DMS114 treated with DMSO at 0.1 percent for 48 hours (cell line): ENCODE data around the gene INCA1.

Source experiments
- DNase-seq: peaks from one replicate; lab custom pipeline; 2025; ENCODE audit not compliant: unreplicated experiment; lab: John Stamatoyannopoulos, UW

The INCA1 gene

DNA sequence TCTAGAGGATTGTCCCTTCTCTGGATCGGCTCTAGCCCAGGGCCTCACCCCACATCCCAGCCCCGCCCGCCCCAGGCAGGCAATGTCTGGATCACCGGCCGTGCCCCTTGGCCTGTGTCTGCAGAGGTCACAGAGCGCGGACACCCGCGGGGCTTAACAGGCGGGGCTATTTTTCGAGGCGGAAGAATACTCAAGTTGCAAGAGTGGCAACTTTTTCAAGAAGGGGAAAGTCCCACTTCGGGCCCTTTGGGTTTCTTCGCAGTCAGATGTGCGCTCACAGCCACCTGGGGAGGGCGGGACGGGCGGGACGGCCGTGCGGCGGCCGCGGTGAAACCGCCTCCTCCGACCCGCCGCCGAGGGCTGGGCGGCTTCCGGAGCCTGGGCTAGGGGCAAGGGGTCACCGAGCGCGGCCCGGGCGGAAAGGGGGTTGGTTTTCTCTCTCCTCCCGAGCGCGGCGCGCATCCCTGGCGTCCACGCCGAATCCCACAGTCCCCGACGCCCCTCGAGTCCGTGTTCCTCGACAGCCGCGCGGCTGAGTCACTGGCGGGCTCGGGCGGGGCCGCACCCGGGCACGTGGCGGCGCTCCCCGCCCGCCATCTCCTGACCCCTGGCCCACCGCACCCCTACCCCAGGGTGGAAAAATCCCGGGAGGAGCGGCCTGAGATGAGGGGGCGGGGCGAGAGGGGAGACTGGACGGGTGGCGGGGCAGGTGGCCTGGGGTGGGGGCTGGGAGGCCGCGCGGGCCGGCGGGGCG is 47.8 kb downstream of the INCA1 start:
- no peak for DNase-seq

DNA sequence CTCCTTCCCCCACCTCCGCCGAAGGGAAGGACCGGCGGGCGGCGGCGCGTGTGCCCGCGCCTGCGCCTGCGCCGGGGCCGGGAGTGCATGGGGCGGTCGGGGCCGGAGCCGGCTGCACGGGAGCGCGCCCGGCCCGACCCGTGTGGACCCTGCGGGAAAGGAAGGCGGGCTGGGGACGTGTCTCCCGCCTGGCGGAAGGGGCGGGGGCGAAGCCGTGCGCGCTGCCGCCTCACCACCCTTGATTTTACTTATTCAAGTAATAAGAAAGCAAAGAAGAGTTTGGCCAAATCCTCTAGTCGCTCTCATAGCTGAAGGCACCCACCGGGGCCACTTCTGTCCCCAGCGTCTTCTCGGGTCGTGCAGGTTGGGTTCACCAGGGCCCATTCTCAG is 48.4 kb downstream of the INCA1 start:
- DNase-seq: peak; percentile 56

DNA sequence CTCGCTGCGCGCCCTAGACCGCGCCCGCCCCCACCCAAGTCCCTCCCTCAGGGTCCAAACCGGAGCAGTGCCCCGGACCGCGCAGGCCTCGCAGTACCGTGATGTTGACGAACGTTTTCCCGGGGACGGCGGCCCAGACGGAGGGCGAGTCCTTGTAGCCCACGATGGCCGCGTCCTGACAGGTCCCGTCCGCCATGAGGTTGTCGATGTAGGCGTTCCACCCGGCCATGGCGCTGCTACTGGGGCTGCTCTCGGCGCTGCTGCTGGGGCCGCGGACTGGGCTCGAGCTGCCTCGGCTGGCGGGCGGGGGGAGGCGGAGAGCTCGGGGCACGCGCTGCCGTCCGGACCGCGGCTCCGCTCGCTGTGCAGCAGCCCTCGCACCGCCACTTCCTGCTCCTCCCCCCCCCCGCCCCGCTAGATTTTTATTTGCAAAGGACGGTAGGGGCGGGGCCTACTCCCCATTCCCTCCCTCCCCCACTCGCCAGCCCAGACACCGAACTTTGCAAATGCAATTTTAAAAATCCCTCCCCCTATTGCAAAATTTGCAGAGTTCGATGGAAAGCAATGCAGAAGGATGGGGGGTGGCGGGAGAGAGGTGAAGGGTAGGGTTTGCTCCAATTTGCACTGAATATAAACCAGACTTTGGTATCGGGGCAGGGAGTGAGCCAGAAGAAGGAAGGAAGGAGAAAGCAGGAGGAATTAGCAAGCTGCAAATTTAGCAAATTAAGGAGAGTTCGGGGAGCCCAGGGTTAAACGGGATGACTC is 49.0 kb downstream of the INCA1 start, which contains the start of gene PFN1:
Gene PFN1 (minus strand): TSS at position 365 of the 765 bp plus-strand sequence. CDS start 136 bp downstream, at position 229.
- DNase-seq: peak; percentile 74

DNA sequence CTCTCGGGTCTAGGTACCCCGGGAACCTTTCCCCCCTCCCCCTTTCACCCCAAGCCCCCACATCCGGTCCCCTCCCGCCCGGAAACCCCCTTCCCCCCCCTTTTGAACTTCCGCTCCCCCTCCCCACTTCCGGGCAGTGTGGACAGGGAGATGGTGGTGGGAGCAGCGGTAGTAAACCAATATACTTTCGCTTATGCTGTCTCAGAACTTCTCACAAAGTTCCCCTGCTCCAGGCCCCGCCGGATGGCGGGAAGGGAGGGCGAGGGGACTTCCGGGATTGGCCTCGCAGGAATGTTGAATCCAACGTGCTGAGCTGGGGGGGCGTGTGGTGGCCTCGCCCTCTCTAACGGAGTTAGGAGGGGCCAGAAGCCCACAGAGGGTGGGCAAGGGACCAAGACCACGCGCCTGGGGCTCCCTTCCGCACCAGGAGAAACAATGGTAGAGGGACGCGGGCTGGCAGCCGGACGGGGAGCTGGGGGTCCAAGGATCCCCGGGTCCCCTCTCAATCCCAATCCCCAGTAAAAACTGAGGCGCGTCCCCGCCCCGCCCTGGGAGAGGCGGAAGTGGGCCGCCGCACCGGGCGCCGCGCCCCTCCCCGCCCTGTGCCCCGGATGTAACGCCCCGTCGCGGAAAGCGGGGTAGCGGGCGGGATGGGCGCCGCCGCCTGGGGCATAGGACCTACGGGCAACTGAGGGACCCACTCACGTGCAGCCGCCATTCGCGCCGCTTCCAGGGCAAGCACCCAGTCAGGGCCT is 49.7 kb downstream of the INCA1 start:
- peak; percentile 33 for DNase-seq

- DNase-seq: no peak
These were observed 50.3 kb downstream of the INCA1 start for GRCh38 chr17:4947010-4947410.

DNA sequence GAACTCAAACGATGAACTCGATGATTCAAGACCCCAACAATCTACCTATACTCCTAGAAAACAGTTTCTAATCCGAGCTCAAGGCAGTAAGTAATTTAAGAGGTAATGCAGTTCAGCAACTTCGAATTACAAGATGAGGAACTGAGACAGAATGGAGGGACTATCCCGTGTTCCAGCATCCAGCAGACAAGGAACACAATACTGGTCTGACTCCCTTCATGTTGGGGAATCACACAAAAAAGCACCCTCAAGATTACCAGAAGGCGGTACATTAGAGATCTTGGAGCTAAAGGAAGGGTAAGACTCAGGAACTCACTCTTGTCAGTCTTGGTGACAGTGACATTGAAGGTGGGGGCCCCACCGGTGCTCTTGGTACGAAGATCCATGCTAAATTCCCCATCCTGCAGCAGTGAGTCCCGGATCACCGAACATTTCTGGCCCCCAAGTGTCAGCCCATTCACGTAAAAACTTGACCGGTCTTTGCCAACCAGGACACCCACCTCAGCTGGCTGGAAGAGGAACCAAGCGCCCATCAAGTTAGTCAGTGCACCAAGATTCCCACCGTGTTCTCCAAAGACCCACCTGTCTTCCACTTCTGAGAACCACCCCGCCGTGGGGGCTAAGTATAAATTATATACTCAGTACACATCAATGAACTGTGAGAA is 50.9 kb downstream of the INCA1 start:
- DNase-seq: no peak

DNA sequence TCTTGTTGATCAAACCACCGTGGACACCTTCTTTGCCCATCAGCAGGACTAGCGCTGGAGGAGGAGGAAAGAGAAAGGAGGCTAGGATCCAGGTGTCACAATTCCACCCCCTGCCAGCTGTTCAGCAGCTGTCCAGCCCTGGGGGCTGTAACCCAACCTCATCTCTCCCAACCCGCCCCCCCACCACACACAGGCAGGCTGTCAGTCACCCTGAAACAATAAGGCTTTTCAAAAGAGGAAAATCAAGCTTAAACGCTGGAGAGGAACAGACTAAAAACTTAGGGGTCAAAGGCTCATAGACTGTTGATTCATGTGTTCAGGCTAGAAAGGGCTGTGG is 51.4 kb downstream of the INCA1 start:
- DNase-seq: no peak

GRCh38 chr17:4945176-4945943 is 52.0 kb downstream of the INCA1 start:
- no peak for DNase-seq

DNA sequence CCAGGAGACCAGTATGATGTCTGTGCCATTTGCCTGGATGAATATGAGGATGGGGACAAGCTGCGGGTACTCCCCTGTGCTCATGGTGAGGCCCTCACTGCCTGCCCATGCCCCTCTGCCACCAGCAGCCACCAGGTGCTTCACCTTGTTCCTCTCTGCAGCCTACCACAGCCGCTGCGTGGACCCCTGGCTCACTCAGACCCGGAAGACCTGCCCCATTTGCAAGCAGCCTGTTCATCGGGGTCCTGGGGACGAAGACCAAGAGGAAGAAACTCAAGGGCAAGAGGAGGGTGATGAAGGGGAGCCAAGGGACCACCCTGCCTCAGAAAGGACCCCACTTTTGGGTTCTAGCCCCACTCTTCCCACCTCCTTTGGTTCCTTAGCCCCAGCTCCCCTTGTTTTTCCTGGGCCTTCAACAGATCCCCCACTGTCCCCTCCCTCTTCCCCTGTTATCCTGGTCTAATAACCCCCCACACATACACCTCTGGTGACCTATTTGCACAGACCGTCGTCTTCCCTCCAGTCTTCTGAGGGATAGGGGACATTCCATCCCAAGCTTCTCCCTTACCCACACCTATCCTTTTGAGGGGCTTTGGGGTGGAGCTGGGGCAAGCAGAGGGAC is 52.7 kb downstream of the INCA1 start:
- DNase-seq: no peak

GRCh38 chr17:4944163-4944553 is 53.2 kb downstream of the INCA1 start:
- no peak for DNase-seq

GRCh38 chr17:4942760-4943508 is 54.4 kb downstream of the INCA1 start:
- DNase-seq: no peak

GRCh38 chr17:4941319-4941610 is 56.1 kb downstream of the INCA1 start:
- DNase-seq: no peak

GRCh38 chr17:4940555-4941318 is 56.6 kb downstream of the INCA1 start:
- no peak for DNase-seq

DNA sequence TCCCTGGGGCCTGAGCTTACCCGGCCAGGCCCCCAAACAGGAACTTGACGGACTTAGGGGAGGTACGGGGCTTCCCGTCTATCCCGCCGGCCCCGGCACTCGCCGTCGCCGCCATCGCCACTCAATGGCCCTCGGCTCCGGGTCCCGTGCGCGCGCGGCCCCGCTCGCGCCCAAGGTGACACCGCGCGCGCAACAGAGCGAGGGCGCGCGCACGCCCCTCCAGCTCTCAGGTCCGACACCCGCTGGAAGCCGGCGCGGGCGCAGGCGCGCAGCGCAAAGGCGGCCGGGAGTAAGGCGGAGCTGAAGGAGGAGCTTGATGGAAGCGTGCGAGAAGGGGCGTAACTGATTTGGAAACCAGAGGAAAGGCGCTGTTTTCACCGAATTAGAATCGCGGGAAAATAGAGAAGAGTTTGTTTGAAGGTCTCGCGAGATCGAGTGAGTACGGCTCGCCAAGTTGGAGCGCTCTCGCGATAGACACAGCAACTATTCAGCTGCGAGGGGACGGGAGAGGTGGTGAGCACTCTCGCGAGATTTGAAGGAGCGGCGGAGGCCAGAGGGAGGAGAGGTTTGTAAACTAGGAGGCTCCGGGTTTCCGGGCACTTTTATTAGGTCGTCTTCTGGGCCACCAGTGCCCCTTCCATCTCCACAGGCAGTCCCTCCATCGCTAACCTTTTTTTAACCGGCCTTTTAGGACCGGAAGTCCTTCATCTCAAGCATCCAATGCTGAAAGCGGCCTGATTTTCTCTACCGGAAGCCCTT is 57.3 kb downstream of the INCA1 start, which contains the start of the genes RNF167 and SLC25A11:
Gene RNF167 (plus strand): TSS at position 473 of the 759 bp plus-strand sequence. CDS start 642 bp downstream, outside the sequence.
Gene SLC25A11 (minus strand): TSS at position 251 of the 759 bp plus-strand sequence. CDS start 136 bp downstream, at position 115.
- peak; percentile 99 for DNase-seq

GRCh38 chr17:4939546-4939795 is 57.9 kb downstream of the INCA1 start:
- no peak for DNase-seq

DNA sequence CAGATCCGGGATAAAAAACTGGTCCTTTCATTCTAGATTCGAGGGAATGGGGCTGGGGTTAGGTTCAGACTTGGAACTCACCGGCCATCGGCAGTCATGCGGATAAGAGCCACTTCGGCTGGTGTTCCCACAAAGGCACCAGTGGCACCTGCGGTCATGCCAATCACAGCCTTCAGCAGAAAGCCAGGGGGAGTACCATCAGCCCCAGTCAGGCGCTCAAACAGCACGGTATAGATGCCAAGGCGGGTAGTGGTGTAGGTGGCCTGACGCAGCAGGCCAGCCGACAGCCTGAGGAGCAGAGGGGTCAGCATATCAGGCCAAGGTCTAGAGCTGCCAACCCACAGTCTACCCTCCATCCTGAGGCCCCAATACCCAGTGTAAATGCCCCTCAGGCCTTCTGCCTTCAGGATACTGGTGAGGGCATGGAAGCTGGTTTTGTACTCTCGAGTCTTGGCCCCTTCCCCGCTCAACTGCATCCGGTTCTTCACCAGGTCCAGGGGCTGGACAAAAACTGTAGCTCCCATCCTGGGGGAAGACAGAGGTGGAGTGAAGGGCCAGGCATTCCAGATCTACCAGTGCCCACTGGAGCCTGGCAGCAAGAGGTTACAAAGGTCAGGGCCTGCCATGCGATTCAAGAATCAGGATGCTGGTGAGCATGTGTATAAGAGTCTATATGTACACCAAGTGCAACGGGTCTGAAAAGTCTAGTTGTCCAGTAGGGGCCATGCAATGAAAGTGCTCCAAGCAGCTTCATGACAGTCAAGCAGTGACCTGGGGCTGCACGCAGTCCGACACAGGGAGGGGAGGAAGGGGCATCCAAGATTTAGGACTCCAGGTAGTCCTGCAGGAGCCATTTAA is 58.4 kb downstream of the INCA1 start:
- no peak for DNase-seq
